SK-N-SH (cell line): ENCODE data around the gene CHCHD6. TPM values are rescaled to one million over a fixed set of nuclear protein-coding genes. Genes with fewer than 3 reads are reported as not detected.

Experiments
- CTCF ChIA-PET: fragments of 300-600, 350-600 bp; formaldehyde crosslinking; extraction: SDS; loops from one replicate; lab custom pipeline; 2021; lab: Yijun Ruan, JAX
- POLR2A ChIA-PET: fragments of 350-600 bp; sonication (Branson Sonifier 250); formaldehyde crosslinking; extraction: SDS; loops from one replicate; lab custom pipeline; 2020; ENCODE audit warnings: antibody characterized with exemption, inconsistent platforms; lab: Yijun Ruan, JAX
- DNase-seq: peaks from one replicate; pipeline ENCODE4 v3.0.0; 2012
- H2AFZ ChIP-seq: fragments of 200-600 bp; sonication (generic); 2 replicates; pipeline ENCODE4 v1.8.1; 2016; ENCODE audit warnings: antibody characterized with exemption, mild to moderate bottlenecking, low read depth
- H3F3A ChIP-seq: fragments of 200-600 bp; sonication (generic); replicated peaks from 2 replicates; pipeline ENCODE3; 2016; ENCODE audit warnings: antibody characterized with exemption, mild to moderate bottlenecking; ENCODE audit not compliant: insufficient read depth
- H3K27ac ChIP-seq, 2 experiments: fragments of 200-500 bp in 1 of 2; fragments of 200-600 bp in 1 of 2; sonication (Bioruptor generic) in 1 of 2; sonication (generic), shearing (Covaris generic) in 1 of 2; 2 replicates each; pipeline versions ENCODE4 v1.5.1 to v1.6.1; 2014 to 2016; ENCODE audit warnings: low read depth in 2 of 2, inconsistent platforms in 1 of 2, low read length in 1 of 2, mild to moderate bottlenecking in 1 of 2, mixed read lengths in 1 of 2
- H3K27me3 ChIP-seq: fragments of 200-600 bp; sonication (generic), shearing (Covaris generic); 2 replicates; pipeline ENCODE4 v1.6.1; 2016; ENCODE audit warnings: mixed run types; ENCODE audit not compliant: insufficient read depth
- H3K36me3 ChIP-seq, 2 experiments: fragments of 200-500 bp in 1 of 2; fragments of 200-600 bp in 1 of 2; sonication (Bioruptor generic) in 1 of 2; sonication (generic) in 1 of 2; replicated peaks in 1 of 2; 2 replicates each; pipeline versions ENCODE3 to v1.5.1; 2014 to 2016; ENCODE audit warnings: low read length in 1 of 2, mild to moderate bottlenecking in 1 of 2; ENCODE audit not compliant: insufficient read depth in 2 of 2, control insufficient read depth in 1 of 2
- H3K4me1 ChIP-seq, 2 experiments: fragments of 200-500 bp in 1 of 2; fragments of 200-600 bp in 1 of 2; sonication (Bioruptor generic) in 1 of 2; sonication (generic), shearing (Covaris generic) in 1 of 2; 2 replicates each; pipeline versions ENCODE4 v1.5.1 to v1.6.1; 2014 to 2016; ENCODE audit warnings: low read depth in 1 of 2, low read length in 1 of 2, mixed run types in 1 of 2; ENCODE audit not compliant: insufficient read depth in 2 of 2, control insufficient read depth in 1 of 2
- H3K4me2 ChIP-seq: fragments of 200-600 bp; sonication (generic), shearing (Covaris generic); 2 replicates; pipeline ENCODE4 v1.6.1; 2017; ENCODE audit warnings: mixed run types
- H3K4me3 ChIP-seq, 2 experiments: fragments of 200-500 bp in 1 of 2; fragments of 200-600 bp in 1 of 2; sonication (Bioruptor generic) in 1 of 2; sonication (generic), shearing (Covaris generic) in 1 of 2; 2 replicates each; pipeline versions ENCODE4 v1.5.1 to v1.8.1; 2014 to 2016; ENCODE audit warnings: low read depth in 2 of 2, inconsistent platforms in 1 of 2, low read length in 1 of 2, mild to moderate bottlenecking in 1 of 2, mixed read lengths in 1 of 2, moderate library complexity in 1 of 2
- H3K79me2 ChIP-seq: fragments of 200-600 bp; sonication (generic); 2 replicates; pipeline ENCODE4 v1.8.1; 2017; ENCODE audit warnings: mild to moderate bottlenecking; ENCODE audit not compliant: insufficient read depth
- H3K9ac ChIP-seq: fragments of 200-600 bp; sonication (generic); 2 replicates; pipeline ENCODE4 v1.6.1; 2017; ENCODE audit warnings: mixed run types
- H3K9me2 ChIP-seq: fragments of 200-600 bp; sonication (generic); 2 replicates; pipeline ENCODE4 v1.6.1; 2017; ENCODE audit warnings: mixed run types
- H3K9me3 ChIP-seq: fragments of 200-600 bp; sonication (generic); 2 replicates; pipeline ENCODE4 v1.6.1; 2017; ENCODE audit warnings: mixed run types, mild to moderate bottlenecking, moderate library complexity
- H4K20me1 ChIP-seq: fragments of 200-600 bp; sonication (generic); 2 replicates; pipeline ENCODE4 v1.6.1; 2017; ENCODE audit warnings: mild to moderate bottlenecking, mixed run types; ENCODE audit not compliant: insufficient read depth
- CHD2 ChIP-seq: fragments of 150-350 bp; IDR thresholded peaks from 2 replicates; pipeline ENCODE4 v1.6.1; 2018; ENCODE audit warnings: low read length; ENCODE audit not compliant: partially characterized antibody
- CTCF ChIP-seq: fragments of 200-600 bp; sonication (generic); IDR thresholded peaks from 2 replicates; pipeline ENCODE4 v1.6.1; 2017; ENCODE audit warnings: antibody characterized with exemption, mild to moderate bottlenecking, moderate library complexity
- ELF1 ChIP-seq: IDR thresholded peaks from 2 replicates; pipeline ENCODE4 v1.4.0; 2012
- EP300 ChIP-seq, 2 experiments: IDR thresholded peaks; 2 replicates each; pipeline versions ENCODE4 v1.4.0 to v1.6.1; 2012; ENCODE audit warnings: borderline replicate concordance in 1 of 2, low read depth in 1 of 2, low read length in 1 of 2
- FOSL2 ChIP-seq: IDR thresholded peaks from 2 replicates; pipeline ENCODE4 v1.4.0; 2012; ENCODE audit warnings: low read depth, mild to moderate bottlenecking, moderate library complexity, borderline replicate concordance
- FOXJ3 ChIP-seq: sonication (generic); formaldehyde crosslinking; IDR thresholded peaks from 2 replicates; pipeline ENCODE4 v1.5.1; 2020; ENCODE audit warnings: mild to moderate bottlenecking, missing genetic modification reagents
- FOXM1 ChIP-seq: IDR thresholded peaks from 2 replicates; pipeline ENCODE4 v1.4.0; 2012; ENCODE audit warnings: low read depth, mild to moderate bottlenecking
- GATA2 ChIP-seq: sonication (generic); formaldehyde crosslinking; IDR thresholded peaks from 2 replicates; pipeline ENCODE4 v1.5.0; 2020; ENCODE audit warnings: mild to moderate bottlenecking, missing genetic modification reagents
- JUND ChIP-seq: IDR thresholded peaks from 2 replicates; pipeline ENCODE4 v1.4.0; 2012
- MEF2A ChIP-seq: IDR thresholded peaks from 2 replicates; pipeline ENCODE4 v1.4.0; 2012; ENCODE audit warnings: low read depth, borderline replicate concordance
- NFIC ChIP-seq: IDR thresholded peaks from 2 replicates; pipeline ENCODE4 v1.4.0; 2012; ENCODE audit warnings: borderline replicate concordance
- NRF1 ChIP-seq: IDR thresholded peaks from 2 replicates; pipeline ENCODE4 v1.6.1; 2012; ENCODE audit warnings: low read depth, mild to moderate bottlenecking, low read length
- POLR2AphosphoS5 ChIP-seq: IDR thresholded peaks from 2 replicates; pipeline ENCODE4 v1.6.1; 2012; ENCODE audit warnings: low read depth, low read length
- RAD21 ChIP-seq: IDR thresholded peaks from 2 replicates; pipeline ENCODE4 v1.6.1; 2012; ENCODE audit warnings: mild to moderate bottlenecking, low read length
- RCOR1 ChIP-seq: fragments of 150-350 bp; IDR thresholded peaks from 2 replicates; pipeline ENCODE4 v1.6.1; 2017; ENCODE audit warnings: antibody characterized with exemption, low read length
- REST ChIP-seq: IDR thresholded peaks from 2 replicates; pipeline ENCODE4 v1.6.1; 2012; ENCODE audit warnings: mild to moderate bottlenecking, low read depth, low read length, moderate library complexity
- RFX5 ChIP-seq: IDR thresholded peaks from 2 replicates; pipeline ENCODE4 v1.6.1; 2012; ENCODE audit warnings: mild to moderate bottlenecking, improper control_type of control experiment, low read length
- RXRA ChIP-seq: IDR thresholded peaks from 2 replicates; pipeline ENCODE4 v1.4.0; 2012; ENCODE audit warnings: low read depth, mild to moderate bottlenecking, borderline replicate concordance
- SIN3A ChIP-seq: IDR thresholded peaks from 2 replicates; pipeline ENCODE4 v1.6.1; 2012; ENCODE audit warnings: low read depth, mild to moderate bottlenecking, low read length, moderate library complexity, borderline replicate concordance
- SMC3 ChIP-seq: IDR thresholded peaks from 2 replicates; pipeline ENCODE4 v1.6.1; 2012; ENCODE audit warnings: low read depth, low read length, improper control_type of control experiment
- TAF1 ChIP-seq: IDR thresholded peaks from 2 replicates; pipeline ENCODE4 v1.6.1; 2012; ENCODE audit warnings: low read depth, mild to moderate bottlenecking, low read length, moderate library complexity, borderline replicate concordance
- TEAD4 ChIP-seq: IDR thresholded peaks from 2 replicates; pipeline ENCODE4 v1.4.0; 2012; ENCODE audit warnings: mild to moderate bottlenecking, borderline replicate concordance; ENCODE audit not compliant: insufficient read depth
- USF1 ChIP-seq: IDR thresholded peaks from 2 replicates; pipeline ENCODE4 v1.4.0; 2012; ENCODE audit warnings: low read depth, borderline replicate concordance
- USF2 ChIP-seq: fragments of 150-350 bp; IDR thresholded peaks from 2 replicates; pipeline ENCODE4 v1.6.1; 2017; ENCODE audit warnings: antibody characterized with exemption, low read length, low read depth, borderline replicate concordance
- YY1 ChIP-seq: IDR thresholded peaks from 2 replicates; pipeline ENCODE4 v1.4.0; 2012; ENCODE audit warnings: low read depth, mild to moderate bottlenecking
- ZBTB33 ChIP-seq: IDR thresholded peaks from 2 replicates; pipeline ENCODE4 v1.4.0; 2012; ENCODE audit warnings: low read depth, borderline replicate concordance
- WGBS: methylation state at CpG from one replicate; pipeline ENCODE4 v1.1.6; 2017; ENCODE audit warnings: low lambda C conversion rate; 5-methylcytosine and 5-hydroxymethylcytosine counted together
- polyA plus RNA-seq, 3 experiments: library from polyadenylated mRNA; depleted of rRNA; stranded (reverse); fragments of >200 nt; gene quantifications; 2 replicates each; pipeline ENCODE4 v1.2.3, GENCODE V29; 2012

Gene CHCHD6
- polyA plus RNA-seq, 1 of the 3 experiments (the other 2 are of a cell fraction): 42.5 TPM

- Histone ChIP-seq H3K27me3 (no peaks in the 10 kb centered on the region), H3K9me3 (no peaks in the 10 kb centered on the region), H2AFZ (no peak overlapping the region), H4K20me1 (no peaks in the 10 kb centered on the region), H3K9ac (no peak overlapping the region), H3F3A (peaks cover 10% of the 10 kb centered on the region), H3K36me3 (no peaks in the 10 kb centered on the region), H3K79me2 (no peaks in the 10 kb centered on the region), H3K4me2 (peak overlapping the region; percentile 12; the same call in 1 of the 2 replicates), H3K4me3 (no peak overlapping the region), H3K9me2 (no peaks in the 10 kb centered on the region), H3K4me1 (peaks cover 39 to 48% of the 10 kb centered on the region in 2 experiments), H3K27ac (peak overlapping the region; percentile 27 to 88; a peak in 3 of 4 replicates)
- DNase-seq: peak; percentile 81
- ChIA-PET CTCF (interaction anchor here (0.8 to 4.6 kb wide), 10 partner anchors 12 to 610 kb away, joined by 3 to 20 read pairs (median 5); partner anchors contain the start of gene PLXNA1), POLR2A (interaction anchor here (0.5 to 1.2 kb wide), 3 partner anchors 11 to 191 kb away, joined by 3 to 4 read pairs (median 3); no protein-coding TSS in a partner anchor)
- WGBS: 56% methylated on average over 7 of the region's 7 CpGs
- TF ChIP-seq SIN3A: no peak
- 0 out of 2 replicates have a peak, but pooled peaks have one; percentile 4 for TF ChIP-seq NRF1
- no peak for TF ChIP-seq FOXM1
- TF ChIP-seq NFIC: peak; percentile 44; the same call in 1 of the 2 replicates
- TF ChIP-seq REST: no peak
- TF ChIP-seq RCOR1: no peak
- no peak for TF ChIP-seq MEF2A
- TF ChIP-seq GATA2 (CRISPR knock-in tag): peak; percentile 59; the same call in 1 of the 2 replicates
- TF ChIP-seq JUND: no peak
- TF ChIP-seq ELF1: no peak
- TF ChIP-seq ZBTB33: no peak
- TF ChIP-seq TAF1: no peak
- no peak for TF ChIP-seq CHD2
- no peak for TF ChIP-seq FOXJ3 (CRISPR knock-in tag)
- TF ChIP-seq CTCF: no peak
- TF ChIP-seq YY1: no peak
- no peak for TF ChIP-seq RXRA
- peak; percentile 2; the same call in 1 of the 2 replicates for TF ChIP-seq RAD21
- no peak for TF ChIP-seq USF1
- no peak for TF ChIP-seq TEAD4
- TF ChIP-seq EP300 (IDR thresholded peaks at IDR 0.05; ENCODE audit: borderline replicate concordance in 1 of 2, low read depth in 1 of 2, low read length in 1 of 2): peak in 1 of 2 experiments; percentile 55; a peak in 1 of 4 replicates
- no peak for TF ChIP-seq POLR2AphosphoS5
- TF ChIP-seq RFX5: no peak
- TF ChIP-seq USF2: no peak
- TF ChIP-seq FOSL2: no peak
- TF ChIP-seq SMC3: no peak; the same call in 1 of the 2 replicates
These were observed 233.9 kb downstream of the CHCHD6 start for GRCh38 chr3:126937973-126938372.
